ENCODE measurements around the gene ZNF783. TPM values are rescaled to one million over a fixed set of nuclear protein-coding genes. Genes with fewer than 3 reads are reported as not detected.

Gene ZNF783
- polyA plus RNA-seq, 1 donor (not counting 4 experiments of a cell fraction or from before 2014, with no cell fraction given): 4.2 TPM

GRCh38 chr7:149313981-149314380 lies 52.0 kb downstream of the ZNF783 start:
- Histone ChIP-seq H3K27ac (ENCODE audit: control insufficient read depth, insufficient read depth, low read length) (no peak overlapping the region), H3K9me3 (ENCODE audit: control insufficient read depth, low read depth, low read length) (no peaks in the 10 kb centered on the region), H3K4me1 (ENCODE audit: control insufficient read depth, extremely low read depth, insufficient read depth, low read length) (no peaks in the 10 kb centered on the region), H3K9ac (ENCODE audit: control insufficient read depth, extremely low read depth, insufficient read depth, low read length) (no peak overlapping the region), H3K79me2 (ENCODE audit: control insufficient read depth, insufficient read depth, low read length) (no peaks in the 10 kb centered on the region), H4K20me1 (ENCODE audit: control insufficient read depth, extremely low read depth, insufficient read depth, low read length) (no peaks in the 10 kb centered on the region), H3K4me2 (ENCODE audit: control insufficient read depth, extremely low read depth, insufficient read depth, low read depth, low read length) (no peak overlapping the region), H2AFZ (ENCODE audit: control insufficient read depth, low read length) (no peak overlapping the region), H3K36me3 (ENCODE audit: control insufficient read depth in 2 of 2, extremely low read depth in 1 of 2, insufficient read depth in 2 of 2, low read length in 2 of 2) (no peaks in the 10 kb centered on the region), H3K9me1 (ENCODE audit: control insufficient read depth, extremely low read depth, insufficient read depth, low read length) (no peaks in the 10 kb centered on the region), H3K27me3 (ENCODE audit: control insufficient read depth, extremely low read depth, insufficient read depth, low read length) (peaks cover 4% of the 10 kb centered on the region), H3K4me3 (ENCODE audit: control insufficient read depth in 2 of 3, extremely low read depth in 1 of 3, insufficient read depth in 2 of 3, low read depth in 1 of 3, low read length in 3 of 3) (no peak overlapping the region)
- dilution Hi-C loops (cut with MboI; ENCODE audit: extremely low pct_ligation_motif_present, low sequenced_read_pairs): no loop called here
- no peak for FAIRE-seq
- TF ChIP-seq CTCF (optimal IDR thresholded peaks at IDR 0.05 in 1 of 3, IDR thresholded peaks at IDR 0.05 in 1 of 3, conservative IDR thresholded peaks at IDR 0.05 in 1 of 3; ENCODE audit: extremely low read depth in 1 of 3, insufficient read depth in 2 of 3, low read length in 3 of 3): no peak
- no peak for TF ChIP-seq EZH2 (IDR thresholded peaks at IDR 0.05; ENCODE audit: low read length)
- no peak for DNase-seq (ENCODE audit: low read depth, low spot score)

GRCh38 chr7:149316606-149317005 lies 54.6 kb downstream of the ZNF783 start:
- no peak for DNase-seq (ENCODE audit: low read depth, low spot score)
- no peak for FAIRE-seq
- H3K27me3 ChIP-seq (ENCODE audit: control insufficient read depth, extremely low read depth, insufficient read depth, low read length): peaks cover 4% of the 10 kb centered on the region
- H3K4me2 ChIP-seq (ENCODE audit: control insufficient read depth, extremely low read depth, insufficient read depth, low read depth, low read length): no peak overlapping the region
- no peak overlapping the region for H3K27ac ChIP-seq (ENCODE audit: control insufficient read depth, insufficient read depth, low read length)
- H2AFZ ChIP-seq (ENCODE audit: control insufficient read depth, low read length): no peak overlapping the region
- no peaks in the 10 kb centered on the region for H3K79me2 ChIP-seq (ENCODE audit: control insufficient read depth, insufficient read depth, low read length)
- dilution Hi-C loops (cut with MboI; ENCODE audit: extremely low pct_ligation_motif_present, low sequenced_read_pairs): no loop called here
- no peaks in the 10 kb centered on the region for H3K4me1 ChIP-seq (ENCODE audit: control insufficient read depth, extremely low read depth, insufficient read depth, low read length)
- no peaks in the 10 kb centered on the region for H3K9me1 ChIP-seq (ENCODE audit: control insufficient read depth, extremely low read depth, insufficient read depth, low read length)
- H3K4me3 ChIP-seq (ENCODE audit: control insufficient read depth in 2 of 3, extremely low read depth in 1 of 3, insufficient read depth in 2 of 3, low read depth in 1 of 3, low read length in 3 of 3): no peak overlapping the region
- H3K36me3 ChIP-seq (ENCODE audit: control insufficient read depth in 2 of 2, extremely low read depth in 1 of 2, insufficient read depth in 2 of 2, low read length in 2 of 2): no peaks in the 10 kb centered on the region
- H3K9me3 ChIP-seq (ENCODE audit: control insufficient read depth, low read depth, low read length): no peaks in the 10 kb centered on the region
- TF ChIP-seq EZH2 (IDR thresholded peaks at IDR 0.05; ENCODE audit: low read length): no peak
- no peak for TF ChIP-seq CTCF (optimal IDR thresholded peaks at IDR 0.05 in 1 of 3, IDR thresholded peaks at IDR 0.05 in 1 of 3, conservative IDR thresholded peaks at IDR 0.05 in 1 of 3; ENCODE audit: extremely low read depth in 1 of 3, insufficient read depth in 2 of 3, low read length in 3 of 3)
- H4K20me1 ChIP-seq (ENCODE audit: control insufficient read depth, extremely low read depth, insufficient read depth, low read length): no peaks in the 10 kb centered on the region
- H3K9ac ChIP-seq (ENCODE audit: control insufficient read depth, extremely low read depth, insufficient read depth, low read length): no peak overlapping the region
